GM21576 (cell line): Measurements from ENCODE around the gene XPO6.

ENCODE experiments used
- ATAC-seq: cut with Tn5 transposase; IDR thresholded peaks from one replicate; pipeline ENCODE4 v1.9.1; 2021; ENCODE audit warnings: mild to moderate bottlenecking, moderate library complexity; ENCODE audit not compliant: unreplicated experiment

XPO6 gene

DNA sequence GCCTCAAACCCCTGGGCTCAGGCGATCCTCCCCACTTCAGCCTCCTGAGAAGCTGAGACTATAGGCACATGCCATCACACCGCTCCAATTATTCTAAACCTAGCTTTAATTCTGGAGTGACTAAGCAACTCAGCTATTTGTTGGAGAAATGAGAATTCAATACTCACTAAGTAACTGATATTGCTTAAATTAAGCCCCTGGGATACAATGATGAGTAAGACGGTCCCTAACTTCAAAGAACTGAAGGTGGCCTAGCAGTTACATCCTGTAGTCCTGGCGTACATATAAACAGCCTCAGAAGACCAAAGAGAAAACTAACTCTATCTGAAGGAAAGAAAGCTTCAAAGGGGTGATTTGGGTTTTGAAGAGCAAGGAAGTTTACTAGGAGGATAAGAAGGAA, 25.0 kb downstream of the XPO6 start:
- no peak for ATAC-seq

DNA sequence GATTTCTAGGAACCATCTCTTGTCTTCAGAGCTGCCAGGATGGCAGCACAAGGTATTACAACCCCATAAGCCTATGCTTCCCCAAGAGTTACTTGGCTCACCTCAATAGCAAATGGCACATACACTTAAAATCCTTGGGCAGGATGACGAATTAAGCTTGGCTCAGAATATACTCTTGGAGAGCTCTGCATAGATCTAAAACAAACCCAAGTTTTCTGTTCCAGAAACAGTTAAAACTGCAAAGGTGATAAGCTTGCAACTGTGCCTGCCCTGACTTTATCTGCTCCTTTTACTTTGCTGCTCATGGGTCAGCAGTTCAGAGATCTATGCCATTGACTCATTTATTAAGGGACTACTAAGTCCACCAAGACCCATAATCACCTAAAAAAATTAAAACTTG, 26.1 kb downstream of the XPO6 start:
- ATAC-seq: no peak

DNA sequence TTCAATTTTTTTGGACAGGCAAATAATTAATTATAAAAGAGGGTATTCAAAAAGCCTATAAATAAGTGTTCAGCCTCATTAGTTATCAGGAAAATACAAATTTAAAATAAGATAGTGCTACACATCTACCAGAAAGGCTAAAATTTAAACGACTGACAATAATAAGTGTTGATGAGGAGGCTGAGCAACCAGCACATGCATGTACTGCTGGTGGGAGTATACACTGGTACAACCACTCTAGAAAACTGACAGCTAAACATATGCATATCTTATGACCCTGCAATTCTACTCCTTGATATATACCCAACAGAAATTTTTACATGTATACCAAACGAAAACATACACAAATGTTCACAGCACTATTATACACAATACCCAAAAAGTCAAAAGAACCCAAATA, 27.1 kb downstream of the XPO6 start:
- no peak for ATAC-seq

DNA sequence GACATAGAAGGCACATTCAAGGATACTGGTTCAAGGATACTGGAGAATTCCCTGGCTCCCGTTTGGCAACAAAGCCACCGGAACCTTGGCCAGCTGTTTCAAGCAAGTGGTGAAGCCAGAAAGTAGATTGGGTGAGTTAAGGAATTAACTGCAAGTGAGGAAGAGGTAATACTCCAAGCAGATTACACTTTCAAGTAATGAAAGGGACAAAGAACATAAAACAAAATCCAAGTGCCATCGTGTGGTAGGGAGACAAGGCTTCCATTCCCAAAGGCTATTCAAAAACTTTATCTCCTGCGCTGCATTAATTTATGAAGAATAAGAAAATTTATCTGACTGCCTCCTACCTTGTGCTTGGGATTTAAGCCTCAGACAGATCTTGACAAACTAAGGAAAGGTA, 27.8 kb downstream of the XPO6 start:
- no peak for ATAC-seq

DNA sequence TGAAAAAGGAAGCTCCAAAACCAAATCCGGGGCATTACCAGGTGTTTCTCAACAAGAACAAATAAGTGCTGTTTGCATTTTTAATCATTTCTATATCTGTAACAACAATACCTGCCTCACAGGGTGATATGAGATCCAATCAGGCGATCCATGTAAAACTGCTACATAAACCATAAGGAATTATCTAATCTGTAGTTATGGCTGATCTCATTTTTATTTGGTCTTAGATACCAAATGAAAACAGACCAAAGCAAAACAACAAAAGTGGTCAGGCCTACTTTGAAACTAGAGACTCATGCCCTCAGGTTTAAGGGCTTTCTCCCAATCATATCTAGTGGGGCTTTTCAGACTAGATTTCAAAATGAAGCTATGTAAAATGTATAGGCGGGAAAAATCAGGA, 28.3 kb downstream of the XPO6 start:
- no peak for ATAC-seq

DNA sequence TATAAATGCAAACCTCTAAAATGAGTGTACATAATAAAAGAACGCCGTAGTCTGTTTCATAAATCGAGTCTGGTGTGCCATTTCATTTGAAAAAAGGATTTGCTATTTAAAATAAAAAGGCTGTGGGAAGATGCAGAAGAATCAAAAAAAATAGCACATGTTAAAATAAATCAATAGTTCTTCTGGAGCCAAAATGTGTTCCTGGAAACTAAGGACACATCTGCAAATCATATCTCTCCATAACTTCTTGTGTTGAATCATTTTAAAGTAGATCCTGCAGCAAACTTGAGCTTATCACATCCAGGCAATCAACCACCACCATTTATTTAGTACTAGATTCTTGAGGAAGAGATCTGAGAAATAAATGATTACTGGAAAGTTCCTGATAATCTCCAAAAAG, 29.0 kb downstream of the XPO6 start:
- no peak for ATAC-seq

DNA sequence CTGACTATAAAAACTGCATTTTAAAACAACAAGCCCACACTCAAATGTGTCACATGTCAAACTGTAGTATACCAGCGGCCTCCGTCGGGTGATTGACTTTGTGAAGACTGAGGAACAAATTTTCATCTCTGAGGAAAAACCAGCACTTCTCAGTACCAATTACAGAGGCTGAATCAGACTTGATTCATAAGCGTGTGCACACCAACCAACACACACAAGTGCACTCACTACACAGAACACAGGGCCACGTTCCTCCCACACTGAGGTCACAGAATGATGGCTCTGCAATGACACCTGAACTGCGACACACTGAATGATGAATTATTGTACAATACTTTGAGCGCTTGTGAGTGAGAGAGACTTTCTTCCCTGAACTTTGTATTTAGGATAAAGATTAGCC, 29.6 kb downstream of the XPO6 start:
- ATAC-seq: no peak

DNA sequence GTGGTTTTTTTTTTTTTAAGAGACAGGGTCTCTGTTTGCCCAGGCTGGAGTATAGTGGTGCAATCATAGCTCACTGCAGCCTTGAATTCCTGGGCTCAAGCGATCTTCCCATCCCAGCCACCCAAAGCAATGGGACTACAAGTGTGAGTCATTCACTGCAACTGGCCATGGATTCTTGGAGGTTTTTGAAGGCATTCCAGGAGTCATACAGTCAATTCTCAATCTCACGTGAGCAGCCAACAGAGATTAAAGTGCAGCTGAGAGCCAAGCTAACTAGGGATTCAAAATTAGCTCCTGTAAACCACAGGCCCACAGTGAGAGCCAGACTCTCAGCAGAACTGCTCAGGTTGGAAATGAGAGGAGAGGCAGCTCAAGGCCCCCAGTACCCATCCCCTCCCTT, 30.2 kb downstream of the XPO6 start:
- ATAC-seq: no peak

DNA sequence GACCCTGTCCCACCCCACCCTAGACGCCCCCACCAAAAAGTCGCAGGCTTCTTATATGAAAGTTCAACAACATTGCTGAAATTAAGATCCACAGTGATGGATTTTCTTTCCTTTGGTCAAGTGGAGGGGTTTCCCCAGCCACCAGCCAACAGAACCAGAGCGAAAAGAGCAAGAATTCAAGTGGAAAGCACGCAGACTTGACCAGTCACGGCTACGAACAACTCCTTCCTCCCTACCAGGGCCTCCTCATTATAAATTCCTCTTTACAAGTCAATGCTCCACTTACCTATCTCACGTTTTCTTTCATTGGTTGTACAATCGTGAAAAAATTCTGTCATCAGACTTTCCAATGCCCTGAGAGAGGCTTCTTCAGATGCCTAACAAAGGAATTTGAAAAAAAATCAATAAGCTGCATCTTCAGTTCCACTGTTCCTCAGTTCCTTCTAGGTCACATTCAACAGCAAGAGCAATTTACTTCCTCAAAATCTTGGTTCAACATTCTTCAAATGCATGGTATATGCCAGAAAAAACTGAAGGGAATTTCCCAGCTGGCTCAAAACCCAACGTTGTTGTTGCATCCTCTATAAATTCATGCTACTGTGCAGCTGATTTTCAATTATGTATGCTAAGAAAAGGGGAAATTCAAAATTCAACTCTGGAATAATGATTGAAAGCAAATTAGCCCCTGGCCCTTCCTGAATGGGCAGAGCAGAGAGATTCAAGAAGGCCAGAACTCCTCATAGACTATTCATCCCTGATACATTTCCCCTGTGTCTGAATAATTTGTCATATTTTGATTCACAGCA, 30.9 kb downstream of the XPO6 start:
- ATAC-seq: no peak

DNA sequence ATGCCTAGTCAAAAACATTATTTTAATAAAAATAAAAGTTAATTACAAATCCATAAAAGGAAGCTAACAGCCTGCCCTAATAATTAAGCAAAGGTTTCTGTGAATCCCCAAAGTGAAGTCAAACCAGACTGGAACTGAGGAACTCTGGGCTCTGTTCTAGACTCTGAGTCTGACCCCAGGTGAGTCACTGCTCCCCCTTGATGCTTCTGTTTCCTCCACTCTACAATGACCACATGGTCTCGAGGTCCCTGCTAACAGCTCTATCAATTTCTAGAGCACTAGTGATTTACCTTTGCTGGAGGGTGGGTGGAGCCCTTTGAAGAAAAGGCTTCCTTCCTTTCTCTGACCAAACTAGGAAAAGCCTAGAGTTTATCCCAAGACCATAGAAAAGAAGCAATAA, 32.4 kb downstream of the XPO6 start:
- ATAC-seq: no peak

DNA sequence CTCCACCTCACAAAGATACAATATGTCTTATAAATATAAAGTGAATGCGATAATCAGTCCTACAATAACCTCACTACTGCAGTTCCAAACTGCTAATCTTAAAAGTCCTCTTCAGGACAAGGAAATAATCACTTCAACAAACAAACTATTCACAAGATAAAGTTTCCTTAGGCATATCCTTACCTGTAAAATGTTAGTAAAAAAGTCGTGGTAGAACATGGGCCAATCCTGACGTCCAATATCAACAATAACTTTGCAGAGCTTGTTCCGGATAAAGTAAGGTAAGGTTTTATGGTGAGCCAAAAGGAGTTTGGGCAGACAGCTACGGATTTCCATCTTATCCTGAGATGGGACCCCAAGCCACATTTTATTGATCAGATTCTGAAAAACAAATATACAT, 36.0 kb downstream of the XPO6 start:
- no peak for ATAC-seq

DNA sequence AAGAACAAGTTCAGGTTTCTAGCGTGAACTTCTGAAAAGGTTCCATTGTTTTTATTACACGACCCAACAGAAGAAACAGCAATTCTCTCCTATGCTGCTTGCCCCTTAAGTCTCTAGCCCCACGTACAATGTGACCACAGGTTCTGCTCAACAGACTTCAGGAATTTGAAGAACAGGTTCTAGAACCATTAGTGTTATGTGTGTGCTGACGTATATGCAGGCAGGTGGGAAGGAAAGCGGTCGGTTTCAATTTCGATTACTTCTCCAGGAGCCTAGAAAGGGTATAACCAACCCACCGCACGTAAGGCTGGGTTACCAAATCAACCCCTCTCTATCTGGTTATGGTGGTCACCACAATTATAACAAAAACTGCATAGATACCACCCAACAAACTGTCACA, 39.4 kb downstream of the XPO6 start:
- no peak for ATAC-seq

DNA sequence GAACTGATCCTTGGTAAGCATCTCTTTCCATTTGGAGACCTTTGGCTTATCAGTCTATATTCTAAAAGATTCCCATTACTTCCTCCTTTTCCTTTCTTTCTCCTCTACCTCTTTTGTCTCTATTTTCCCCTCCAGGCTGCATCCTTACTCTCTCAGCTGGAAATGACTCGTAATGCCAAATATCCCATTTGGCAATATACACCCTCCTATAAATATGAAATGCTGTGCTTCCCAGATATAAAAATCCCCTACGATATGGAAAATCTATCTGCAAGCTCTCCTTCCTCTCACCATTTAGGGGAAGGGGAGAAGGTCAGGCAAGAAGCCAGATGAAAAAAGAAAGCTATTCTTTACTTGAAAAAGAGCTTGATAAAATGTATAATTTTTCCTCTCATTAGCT, 39.9 kb downstream of the XPO6 start:
- ATAC-seq: no peak

DNA sequence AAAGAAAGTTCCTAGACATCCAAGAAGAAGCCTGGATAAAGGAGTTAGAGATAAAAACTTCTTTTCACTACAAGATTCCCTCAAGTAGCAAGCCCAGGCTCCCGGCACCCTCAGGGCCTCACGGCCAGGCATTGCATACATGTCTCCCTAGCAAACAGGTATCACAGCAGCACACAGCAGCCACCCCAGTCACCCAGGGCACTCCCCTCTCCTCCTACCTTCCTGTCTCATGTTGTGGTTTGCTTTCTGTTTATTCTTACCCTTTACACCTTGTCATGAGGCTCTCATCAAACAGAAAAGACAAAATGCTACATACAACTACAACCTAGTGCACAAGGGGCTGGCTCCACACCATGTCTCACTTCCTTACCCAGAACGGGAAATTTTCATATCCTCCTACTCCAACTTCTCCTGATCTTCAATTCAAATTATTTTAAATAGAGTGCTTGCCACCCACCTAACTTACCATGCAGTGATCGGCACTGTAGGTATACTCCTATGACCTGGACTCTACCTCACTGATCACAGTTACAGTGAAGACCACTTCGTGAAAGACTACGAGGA, 42.7 kb downstream of the XPO6 start:
- no peak for ATAC-seq

DNA sequence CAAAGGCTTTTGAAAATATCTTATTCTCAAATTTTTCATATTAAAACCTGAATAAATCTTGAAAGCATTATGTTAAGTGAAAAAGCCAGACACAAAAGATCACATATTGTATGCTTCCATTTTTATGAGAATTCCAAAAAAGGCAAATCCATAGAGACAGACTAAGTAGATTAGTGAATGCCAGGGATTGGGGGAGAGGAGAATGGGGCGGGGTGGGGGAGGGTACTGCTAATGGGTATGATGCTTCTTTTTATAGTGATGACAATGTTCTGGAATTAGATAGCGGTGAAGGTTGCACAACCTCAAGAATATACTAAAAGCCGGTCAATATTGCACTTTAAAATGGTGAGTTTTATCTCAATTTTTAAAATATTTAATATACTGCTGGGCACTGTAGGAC, 44.0 kb downstream of the XPO6 start:
- ATAC-seq: no peak

DNA sequence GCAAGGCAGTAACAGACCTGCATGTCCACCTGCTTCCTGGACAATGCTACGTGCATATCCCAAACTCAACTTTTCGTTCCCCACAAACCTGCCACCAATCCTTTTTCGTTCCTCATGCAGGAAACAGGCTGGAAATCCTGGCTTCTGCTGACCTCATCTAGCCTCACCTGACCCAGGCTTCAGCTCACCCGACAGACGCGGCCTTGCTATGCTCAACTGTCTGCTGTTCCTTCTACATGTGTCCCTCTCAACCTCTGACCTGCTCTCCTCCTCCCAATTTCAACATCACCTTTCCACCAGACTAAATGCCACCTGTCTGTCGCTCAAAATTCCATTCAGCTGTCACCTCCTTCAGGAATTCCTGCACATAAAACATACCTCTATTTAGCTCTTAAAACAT, 44.5 kb downstream of the XPO6 start:
- ATAC-seq: no peak

DNA sequence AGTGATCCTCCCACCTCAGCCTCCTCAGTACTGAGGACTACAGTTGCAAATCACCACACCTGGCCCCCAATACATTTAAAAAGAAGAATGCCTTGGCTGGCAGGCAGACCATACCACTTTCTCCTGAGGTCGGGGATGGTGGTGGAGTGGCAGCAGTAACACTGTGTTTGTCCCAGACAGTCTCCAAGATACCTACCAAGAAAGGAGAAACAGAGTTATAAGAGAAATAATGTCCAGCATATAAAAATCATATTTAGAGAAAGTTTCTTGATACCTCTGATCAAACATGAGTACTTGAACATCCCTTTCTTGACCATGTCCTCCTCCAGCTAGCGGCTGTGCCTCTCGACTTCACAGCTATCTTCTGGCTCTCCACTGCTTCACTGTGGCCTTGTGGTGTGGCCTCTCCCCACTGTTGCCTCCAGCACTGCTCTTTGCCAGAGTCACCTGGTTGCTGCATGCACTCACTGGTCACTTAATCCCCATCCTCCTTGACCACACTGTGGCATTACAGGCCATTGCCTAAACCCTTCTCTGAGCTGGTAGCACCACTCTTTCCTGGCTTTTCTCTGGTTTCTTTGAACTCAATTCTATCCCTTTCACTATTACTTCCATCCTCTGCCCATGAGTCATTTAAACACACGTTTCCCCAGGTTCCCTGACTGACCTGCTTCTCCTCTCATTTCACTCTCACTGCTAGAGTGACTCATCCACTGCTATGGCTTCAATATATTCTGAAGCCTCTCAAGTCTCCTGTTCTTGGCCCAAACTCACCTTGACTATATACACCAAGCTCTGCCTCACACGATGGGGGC, 45.2 kb downstream of the XPO6 start:
- ATAC-seq: no peak

DNA sequence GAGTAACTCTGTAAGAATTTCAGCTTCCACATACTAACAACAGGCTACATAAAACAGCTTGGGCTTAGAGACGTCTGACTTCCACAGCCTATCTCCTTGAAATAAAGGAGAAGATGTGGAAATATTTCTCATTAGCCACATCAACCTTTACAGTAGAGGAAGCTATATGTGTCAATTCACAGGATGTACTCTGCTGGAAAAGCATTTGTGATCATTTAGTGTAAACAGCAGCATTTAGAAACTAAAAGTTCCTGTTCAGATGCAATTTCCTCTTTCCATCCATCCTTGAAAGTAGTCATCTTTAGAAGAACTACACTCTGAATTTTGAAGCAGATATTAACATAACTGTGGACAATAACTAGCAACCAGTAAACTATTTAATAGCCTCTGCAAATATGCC, 46.2 kb downstream of the XPO6 start:
- no peak for ATAC-seq

DNA sequence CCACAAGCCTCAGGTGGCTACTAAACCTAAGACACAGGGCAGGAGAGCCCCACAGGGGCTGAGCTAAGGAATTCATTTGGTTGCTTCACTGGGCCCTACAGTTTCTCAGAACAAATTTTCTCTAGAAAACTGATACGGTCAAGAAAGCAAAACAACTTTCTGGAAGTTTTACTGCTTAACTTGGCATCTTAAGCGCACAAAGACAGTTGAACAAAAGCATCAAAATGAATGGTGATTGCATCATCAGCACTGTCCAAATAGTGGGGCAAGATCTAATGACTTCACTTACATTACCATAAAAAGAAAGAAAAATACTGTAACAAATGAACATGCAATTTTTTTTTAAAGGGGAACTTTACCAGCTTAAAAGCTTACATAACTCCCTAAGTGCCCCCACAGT, 47.6 kb downstream of the XPO6 start:
- no peak for ATAC-seq

DNA sequence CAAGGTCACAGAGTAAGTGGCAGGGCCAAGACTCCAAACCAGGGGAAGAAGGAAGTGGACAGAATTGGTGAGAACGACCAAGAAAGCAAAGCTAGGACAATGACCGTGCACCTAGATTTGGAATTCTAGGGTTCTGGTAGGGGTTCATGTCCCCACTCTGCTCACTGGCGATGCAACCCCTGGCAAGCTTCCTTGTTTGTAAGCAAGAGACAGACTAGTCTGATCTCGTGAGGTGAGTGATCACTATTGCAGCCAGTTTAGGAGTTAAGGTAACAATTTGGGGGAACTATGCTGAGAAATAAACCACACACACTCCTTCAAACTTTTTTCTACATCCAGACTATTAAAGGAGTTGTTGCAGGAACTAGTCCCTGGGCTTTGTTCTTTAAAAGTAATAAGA, 48.1 kb downstream of the XPO6 start:
- ATAC-seq: no peak

DNA sequence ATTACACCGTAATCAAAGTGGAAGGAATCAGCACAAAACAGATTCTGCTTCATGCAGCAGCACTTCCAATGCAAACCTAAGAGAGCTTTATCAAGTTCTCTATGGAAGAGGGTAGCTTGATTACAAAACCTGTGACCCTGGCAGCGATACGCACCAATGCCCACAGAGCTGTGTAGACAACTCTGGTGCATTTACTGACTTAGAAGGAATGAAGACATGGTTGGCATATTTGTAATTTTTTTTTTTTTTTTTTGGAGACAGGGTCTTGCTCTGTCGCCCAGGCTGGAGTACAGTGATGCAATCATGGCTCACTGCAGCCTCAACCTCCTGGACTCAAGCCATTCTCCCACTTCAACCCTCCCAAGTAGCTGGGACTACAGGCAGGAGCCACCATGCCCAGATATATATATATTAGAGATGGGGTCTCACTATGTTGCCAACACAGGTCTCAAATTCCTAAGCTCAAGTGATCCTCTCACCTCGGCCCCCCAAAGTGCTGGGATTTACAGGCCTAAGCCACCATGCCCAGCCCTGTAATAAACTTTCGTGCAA, 49.4 kb downstream of the XPO6 start:
- ATAC-seq: no peak

DNA sequence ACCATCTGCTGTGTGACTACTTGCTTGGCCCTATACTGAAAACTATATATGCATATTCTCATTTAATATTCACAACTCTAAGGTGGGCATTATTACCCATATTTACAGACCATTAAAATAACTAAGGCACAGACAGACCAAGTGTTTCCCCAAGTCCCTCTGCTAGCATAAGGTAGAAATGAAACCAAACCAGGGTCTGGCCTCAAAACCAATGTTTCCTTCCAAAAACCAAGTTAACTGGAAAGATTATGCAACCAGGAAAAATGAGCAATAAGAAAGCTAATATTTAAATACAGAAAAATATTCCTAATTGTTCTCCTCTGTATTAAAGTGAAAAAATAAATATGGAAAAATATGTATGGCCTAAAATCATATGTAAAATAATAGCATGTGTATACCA, 50.1 kb downstream of the XPO6 start:
- no peak for ATAC-seq
